GM23248 (cell line): ENCODE results near the gene TWIST2. TPM values are rescaled to one million over a fixed set of nuclear protein-coding genes. Genes with fewer than 3 reads are reported as not detected.

ENCODE experiments used
- DNase-seq: peaks from one replicate; pipeline ENCODE4 v3.0.0-alpha.2; 2015
- H2AFZ ChIP-seq: fragments of 200-600 bp; sonication (generic); 2 replicates; pipeline ENCODE4 v1.6.1; 2016; ENCODE audit warnings: antibody characterized with exemption
- H3F3A ChIP-seq: fragments of 200-600 bp; sonication (generic); 2 replicates; pipeline ENCODE4 v1.6.1; 2016; ENCODE audit warnings: mild to moderate bottlenecking, antibody characterized with exemption, mixed run types; ENCODE audit not compliant: insufficient read depth
- H3K27ac ChIP-seq: fragments of 200-600 bp; sonication (generic); 2 replicates; pipeline ENCODE4 v1.5.1; 2016; ENCODE audit warnings: mild to moderate bottlenecking
- H3K27me3 ChIP-seq: fragments of 200-600 bp; sonication (generic); replicated peaks from 2 replicates; pipeline ENCODE4 v1.6.1; 2016; ENCODE audit warnings: mild to moderate bottlenecking; ENCODE audit not compliant: insufficient read depth
- H3K36me3 ChIP-seq: fragments of 200-600 bp; sonication (generic); 2 replicates; pipeline ENCODE4 v1.6.1; 2016; ENCODE audit warnings: low read depth, mild to moderate bottlenecking
- H3K4me1 ChIP-seq: fragments of 200-600 bp; sonication (generic); 2 replicates; pipeline ENCODE4 v1.6.1; 2016; ENCODE audit warnings: mild to moderate bottlenecking; ENCODE audit not compliant: insufficient read depth
- H3K4me2 ChIP-seq: fragments of 200-600 bp; sonication (generic); one replicate; pipeline ENCODE4 v1.6.1; 2016; ENCODE audit warnings: mild to moderate bottlenecking; ENCODE audit not compliant: unreplicated experiment
- H3K4me3 ChIP-seq: fragments of 200-600 bp; sonication (generic); 2 replicates; pipeline ENCODE4 v1.5.1; 2016; ENCODE audit warnings: mild to moderate bottlenecking
- H3K79me2 ChIP-seq: fragments of 200-600 bp; sonication (generic); 2 replicates; pipeline ENCODE4 v1.6.1; 2016; ENCODE audit warnings: mild to moderate bottlenecking; ENCODE audit not compliant: insufficient read depth
- H3K9ac ChIP-seq: fragments of 200-600 bp; sonication (generic); 2 replicates; pipeline ENCODE4 v1.6.1; 2016; ENCODE audit warnings: mild to moderate bottlenecking
- H3K9me2 ChIP-seq: fragments of 200-600 bp; sonication (generic); 2 replicates; pipeline ENCODE4 v1.6.1; 2016; ENCODE audit warnings: mixed run types, mild to moderate bottlenecking, moderate library complexity; ENCODE audit not compliant: insufficient read depth
- H3K9me3 ChIP-seq: fragments of 200-600 bp; sonication (generic); one replicate; pipeline ENCODE4 v1.6.1; 2017; ENCODE audit warnings: low read depth
- H4K20me1 ChIP-seq: fragments of 200-600 bp; sonication (generic); 2 replicates; pipeline ENCODE4 v1.6.0; 2016; ENCODE audit not compliant: insufficient read depth
- EZH2 ChIP-seq: fragments of 200-600 bp; sonication (generic); IDR thresholded peaks from 2 replicates; pipeline ENCODE4 v1.6.1; 2018; ENCODE audit warnings: antibody characterized with exemption, mild to moderate bottlenecking; ENCODE audit not compliant: insufficient read depth, poor library complexity, severe bottlenecking
- EZH2phosphoT487 ChIP-seq: fragments of 200-600 bp; sonication (generic); IDR thresholded peaks from 2 replicates; pipeline ENCODE4 v1.6.1; 2018; ENCODE audit warnings: antibody characterized with exemption, moderate library complexity, mild to moderate bottlenecking, low read depth; ENCODE audit not compliant: insufficient read depth
- WGBS, 2 experiments: methylation state at CpG; one replicate each; pipeline ENCODE4 v1.1.6; 2015 to 2017; ENCODE audit warnings: low lambda C conversion rate in 2 of 2, low coverage in 1 of 2; ENCODE audit errors: missing lambda C conversion rate in 2 of 2; 5-methylcytosine and 5-hydroxymethylcytosine counted together
- in situ Hi-C: fragments of 300-500 bp; cut with MboI; formaldehyde crosslinking; loops from 2 replicates; pipeline ENCODE4 v1.15.0; 2020
- polyA plus RNA-seq: library from polyadenylated mRNA; unstranded; fragments of >200 nt; fragmentation: Nextera tagmentation; extraction: Ambion mirVana; gene quantifications from 2 replicates; pipeline ENCODE4 v1.2.1, GENCODE V29; 2016
- total RNA-seq: library from RNA; depleted of rRNA; stranded (reverse); fragments of >200 nt; shearing (Covaris generic); gene quantifications from 2 replicates; pipeline ENCODE4 v1.2.3, GENCODE V29; 2014

TWIST2 gene
- total and polyA plus RNA-seq, 2 experiments from 2014 or later: 248 to 544 TPM

DNA sequence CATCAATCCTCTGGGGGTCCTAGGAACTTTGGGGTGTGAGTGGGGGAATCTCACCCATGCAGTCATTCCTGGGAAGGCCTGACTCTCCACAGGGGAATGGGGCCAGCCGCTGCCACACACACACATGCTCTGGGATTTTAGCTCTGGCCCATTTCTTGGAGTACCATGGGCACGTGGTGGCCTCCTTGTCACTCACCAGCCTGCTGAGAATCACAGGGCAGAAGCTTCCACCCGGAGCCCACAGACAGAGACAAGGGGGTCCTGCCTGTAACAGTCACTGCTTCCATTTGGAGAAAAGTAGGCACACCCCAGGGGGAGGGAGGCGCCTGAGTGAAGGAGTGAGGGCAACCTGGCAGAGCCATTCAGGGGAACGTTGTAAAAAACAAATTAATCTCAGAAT lies 48.8 kb downstream of the TWIST2 start:
- Histone ChIP-seq H3K79me2 (peaks cover 100% of the 10 kb centered on the region), H3K4me1 (peaks cover 92% of the 10 kb centered on the region), H3K4me2 (no peak overlapping the region), H3K4me3 (no peak overlapping the region), H3K9me3 (no peaks in the 10 kb centered on the region), H3K9me2 (no peaks in the 10 kb centered on the region), H3K9ac (peak overlapping the region; percentile 68), H3K27ac (peak overlapping the region; percentile 86), H3K27me3 (no peaks in the 10 kb centered on the region), H4K20me1 (peaks cover 8% of the 10 kb centered on the region; the same call in 1 of the 2 replicates), H3K36me3 (no peaks in the 10 kb centered on the region), H3F3A (peaks cover 89% of the 10 kb centered on the region), H2AFZ (no peak overlapping the region)
- WGBS, 2 experiments: 18 to 25% methylated on average over 5 of the region's 5 CpGs
- in situ Hi-C loops: no loop called here
- TF ChIP-seq EZH2phosphoT487 (no peak), EZH2 (no peak)
- peak; percentile 46 for DNase-seq

DNA sequence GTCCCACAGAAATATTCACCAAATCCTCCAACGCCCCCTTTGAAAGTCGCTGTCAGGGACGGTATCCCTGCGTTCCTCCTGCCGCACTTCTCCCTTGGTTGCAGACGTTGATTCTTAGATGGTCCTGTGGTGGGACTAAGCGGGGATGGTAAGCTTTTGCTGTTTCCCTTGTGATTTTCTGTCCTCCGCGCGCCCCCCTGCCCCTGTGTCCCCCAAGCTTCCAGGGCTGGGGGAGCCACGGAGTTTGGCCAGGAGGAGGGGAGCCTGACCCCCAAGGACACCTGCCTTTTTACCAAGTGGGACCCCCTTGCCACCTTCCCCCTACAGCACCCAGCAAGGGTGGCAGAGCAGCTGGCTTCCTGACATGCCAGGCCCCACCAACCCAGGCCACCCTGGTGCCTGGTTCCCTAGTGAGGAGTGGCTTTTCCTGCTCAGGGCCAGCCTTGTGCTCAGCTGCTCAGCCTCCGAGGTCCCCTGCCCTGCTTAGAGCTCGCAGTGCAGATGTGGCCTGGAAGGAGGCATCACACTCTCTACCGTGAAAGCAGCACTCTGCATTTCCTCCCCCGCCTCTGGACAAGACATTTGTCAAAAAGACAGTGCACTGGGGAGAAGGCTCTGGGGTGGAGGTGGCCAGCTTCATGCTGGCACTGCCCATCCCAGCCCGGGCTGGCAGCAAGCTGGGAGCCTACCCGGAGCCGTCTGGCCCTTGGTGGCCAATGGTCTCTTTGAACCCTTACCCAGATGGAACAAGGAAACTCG lies 49.4 kb downstream of the TWIST2 start:
- in situ Hi-C loops: no loop called here
- Histone ChIP-seq H3F3A (peaks cover 89% of the 10 kb centered on the region), H3K79me2 (peaks cover 100% of the 10 kb centered on the region), H3K9ac (peak overlapping the region; percentile 68), H3K9me3 (no peaks in the 10 kb centered on the region), H2AFZ (no peak overlapping the region), H3K36me3 (no peaks in the 10 kb centered on the region), H3K4me2 (peak overlapping the region; percentile 1), H3K9me2 (no peaks in the 10 kb centered on the region), H3K27me3 (no peaks in the 10 kb centered on the region), H4K20me1 (peaks cover 13% of the 10 kb centered on the region; the same call in 1 of the 2 replicates), H3K27ac (peak overlapping the region; percentile 86), H3K4me1 (peaks cover 95% of the 10 kb centered on the region), H3K4me3 (no peak overlapping the region)
- WGBS, 2 experiments: 45 to 47% methylated on average over 17 to 19 of the region's 19 CpGs
- DNase-seq: peak; percentile 50
- TF ChIP-seq EZH2phosphoT487 (no peak), EZH2 (no peak)

DNA sequence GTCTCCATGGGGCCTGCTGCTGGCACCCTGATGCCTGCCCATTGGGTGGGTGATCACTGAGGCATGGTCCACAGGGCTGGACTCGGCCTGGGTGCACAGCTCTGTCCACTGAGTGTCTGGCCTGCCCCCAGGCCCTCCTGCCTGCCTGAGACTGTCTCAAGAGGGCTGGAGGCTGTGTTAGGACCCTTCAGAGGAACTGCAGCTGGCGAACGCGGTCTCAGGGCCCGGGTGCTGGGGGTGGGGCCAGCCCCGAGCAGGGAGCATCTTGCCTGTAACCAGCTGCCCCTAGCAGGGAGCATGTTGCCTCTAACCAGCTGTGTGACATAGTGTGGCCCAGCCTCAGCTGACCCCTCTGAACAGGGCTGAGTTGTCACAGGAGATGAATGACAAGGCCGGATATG lies 50.0 kb downstream of the TWIST2 start:
- in situ Hi-C loops: no loop called here
- 22 to 34% methylated on average over 7 of the region's 7 CpGs for WGBS, 2 experiments
- H3F3A ChIP-seq: peaks cover 87% of the 10 kb centered on the region

DNA sequence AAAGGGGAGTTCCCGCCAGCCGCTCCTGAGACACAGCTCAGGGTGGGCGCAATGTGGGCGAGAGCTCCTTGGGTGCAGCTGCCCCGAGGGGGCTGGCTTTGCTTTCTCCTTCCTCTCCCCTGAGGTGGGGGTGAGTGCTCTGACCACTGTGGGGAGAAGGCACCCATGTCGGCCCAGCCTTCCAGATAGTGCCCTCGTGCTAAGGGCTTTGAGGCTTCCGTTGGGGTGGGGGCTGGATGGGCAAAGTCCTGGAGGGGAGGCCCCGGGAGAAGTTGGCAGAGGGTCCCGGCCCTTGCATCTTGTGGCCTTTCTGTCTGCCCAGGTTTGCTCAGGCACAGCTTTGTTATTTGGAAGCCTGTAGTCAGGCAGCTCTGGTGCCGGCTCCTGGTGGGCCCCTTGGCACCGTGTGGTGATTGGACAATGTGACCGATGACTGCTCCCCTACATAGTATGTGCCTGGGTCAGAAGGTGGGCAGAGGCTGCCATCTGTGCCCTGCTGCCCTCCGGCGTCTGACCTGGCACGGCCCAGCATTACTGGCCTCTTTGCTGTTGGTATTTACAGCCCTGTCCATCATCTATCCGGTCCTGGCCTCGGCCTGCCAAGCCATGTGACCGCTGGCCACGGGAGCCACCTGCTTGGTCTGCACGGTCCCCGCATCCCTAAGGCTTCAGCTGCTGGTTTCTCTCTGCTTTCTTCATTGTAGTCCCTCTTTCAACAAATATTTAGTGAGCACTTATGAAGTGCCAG lies 50.8 kb downstream of the TWIST2 start:
- TF ChIP-seq EZH2: no peak
- no peak for TF ChIP-seq EZH2phosphoT487
- Histone ChIP-seq H3K9ac (peak overlapping the region; percentile 68), H3F3A (peaks cover 84% of the 10 kb centered on the region), H3K4me3 (no peak overlapping the region), H3K4me1 (peaks cover 82% of the 10 kb centered on the region), H3K36me3 (no peaks in the 10 kb centered on the region), H3K9me2 (no peaks in the 10 kb centered on the region), H4K20me1 (peaks cover 18% of the 10 kb centered on the region; the same call in 1 of the 2 replicates), H3K9me3 (no peaks in the 10 kb centered on the region), H3K79me2 (peaks cover 98% of the 10 kb centered on the region), H3K27me3 (no peaks in the 10 kb centered on the region), H3K4me2 (peak overlapping the region; percentile 33), H3K27ac (peak overlapping the region; percentile 86), H2AFZ (no peak overlapping the region)
- in situ Hi-C loops: no loop called here
- DNase-seq: peak; percentile 58
- 36 to 42% methylated on average over 21 to 22 of the region's 22 CpGs for WGBS, 2 experiments

More for the DNA sequence above, 50.0 kb downstream of the TWIST2 start:
- peak overlapping the region; percentile 86 for H3K27ac ChIP-seq
- H3K36me3 ChIP-seq: no peaks in the 10 kb centered on the region
- no peaks in the 10 kb centered on the region for H3K27me3 ChIP-seq
- H3K4me3 ChIP-seq: no peak overlapping the region
- no peaks in the 10 kb centered on the region for H3K9me3 ChIP-seq
- no peaks in the 10 kb centered on the region for H3K9me2 ChIP-seq
- H3K79me2 ChIP-seq: peaks cover 100% of the 10 kb centered on the region
- peaks cover 13% of the 10 kb centered on the region; the same call in 1 of the 2 replicates for H4K20me1 ChIP-seq
- peak overlapping the region; percentile 44 for H3K4me2 ChIP-seq
- TF ChIP-seq EZH2: no peak
- H3K4me1 ChIP-seq: peaks cover 90% of the 10 kb centered on the region
- DNase-seq: no peak
- H3K9ac ChIP-seq: peak overlapping the region; percentile 68
- H2AFZ ChIP-seq: no peak overlapping the region
